ENCODE results near the gene GYPB.
"Not testable (repeated sequence)": the region's sequence is repeated elsewhere in the genome, so short reads cannot be mapped to it uniquely, and the experiment has no call there.

GYPB gene

DNA sequence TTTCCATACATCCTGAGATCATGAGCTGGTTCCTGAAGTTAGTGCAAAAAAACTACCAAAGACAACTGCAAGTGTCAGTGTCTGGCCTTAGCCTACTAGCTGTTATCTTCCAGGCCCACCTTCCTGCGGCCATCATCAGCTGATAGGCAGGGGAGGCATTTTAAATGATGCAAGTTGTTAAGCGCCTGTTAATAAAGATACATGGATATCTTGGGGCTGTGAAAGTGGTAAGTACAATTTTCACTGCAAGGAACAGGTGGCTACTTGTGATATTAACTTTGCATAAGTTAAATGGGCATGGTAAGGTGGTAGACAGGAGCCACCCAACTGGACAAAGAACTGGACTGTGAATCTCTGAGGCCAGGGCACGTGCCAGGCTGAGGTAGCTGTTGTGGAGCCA, at the start of gene GYPB:
GYPB (minus strand) TSS at position 104 of the 400 bp plus-strand sequence; CDS start at position 11, 93 bp downstream.
- not testable (repeated sequence) for DNase-seq

DNA sequence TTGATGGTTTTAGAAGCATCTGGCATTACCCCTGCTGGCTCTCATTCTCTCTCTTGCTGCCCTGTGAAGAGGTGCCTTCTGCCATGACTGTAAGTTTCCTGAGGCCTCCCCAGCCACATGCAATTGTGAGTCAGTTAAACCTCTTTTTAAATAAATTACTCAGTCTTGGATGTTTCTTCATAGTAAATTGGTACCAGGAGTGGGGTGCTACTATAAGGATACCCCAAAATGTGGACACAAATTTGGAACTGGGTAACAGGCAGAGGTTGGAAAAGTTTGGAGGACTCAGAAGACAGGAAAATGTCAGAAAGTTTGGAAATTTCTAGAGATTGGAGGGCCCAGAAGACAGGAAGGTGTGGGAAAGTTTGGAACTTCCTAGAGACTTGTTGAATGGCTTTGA, 42.4 kb upstream of the GYPB start:
- DNase-seq, result not testable (repeated sequence)

- not testable (repeated sequence) for DNase-seq
Observed at GRCh38 chr4:144060234-144060859, 41.2 kb upstream of the GYPB start.

- DNase-seq, result no peak
Observed at GRCh38 chr4:144056800-144057199, 37.6 kb upstream of the GYPB start.

- DNase-seq, result not testable (repeated sequence)
Observed at GRCh38 chr4:144055336-144055735, 36.2 kb upstream of the GYPB start.

DNA sequence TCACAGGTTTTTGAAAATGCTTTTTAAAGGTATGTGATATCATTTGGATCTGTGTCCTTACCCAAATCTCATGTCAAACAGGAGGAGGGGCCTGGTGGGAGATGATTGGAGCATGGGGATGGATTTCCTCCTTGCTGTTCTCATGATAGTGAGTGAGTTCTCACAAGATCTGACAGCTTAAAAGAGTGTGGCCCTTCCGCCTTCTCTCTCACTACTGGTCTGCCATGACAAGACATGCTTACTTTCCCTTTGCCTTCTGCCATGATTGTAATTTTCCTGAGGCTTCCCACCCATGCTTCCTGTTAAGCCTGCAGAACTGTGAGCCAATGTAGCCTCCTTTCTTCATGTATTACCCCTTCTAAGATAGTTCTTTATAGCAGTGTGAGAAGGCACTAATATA, 32.3 kb upstream of the GYPB start:
- DNase-seq, result not testable (repeated sequence)

DNA sequence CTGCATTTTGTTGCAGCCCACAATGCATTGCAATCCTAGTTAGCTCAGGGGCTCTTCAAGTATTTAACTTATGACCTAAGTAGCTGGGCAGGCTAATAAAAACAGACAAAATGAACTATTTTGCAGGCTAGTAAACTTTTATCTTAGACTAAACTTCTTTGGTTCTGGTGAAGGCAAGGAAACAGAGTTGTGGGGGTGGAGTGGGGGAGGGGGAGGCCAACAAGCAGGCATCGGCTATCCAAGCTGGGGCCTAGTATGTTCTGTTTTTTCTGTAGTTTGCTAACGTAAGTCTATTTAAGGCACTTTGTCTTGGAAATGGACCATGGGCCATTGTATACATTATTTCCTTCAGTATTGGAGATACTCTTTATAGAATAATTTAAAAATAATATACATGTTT, 31.5 kb upstream of the GYPB start:
- DNase-seq, result not testable (repeated sequence)

- not testable (repeated sequence) for DNase-seq
Observed at GRCh38 chr4:144049495-144050424, 30.6 kb upstream of the GYPB start.

GRCh38 chr4:144044936-144045335, 25.8 kb upstream of the GYPB start:
- DNase-seq, result not testable (repeated sequence)

DNA sequence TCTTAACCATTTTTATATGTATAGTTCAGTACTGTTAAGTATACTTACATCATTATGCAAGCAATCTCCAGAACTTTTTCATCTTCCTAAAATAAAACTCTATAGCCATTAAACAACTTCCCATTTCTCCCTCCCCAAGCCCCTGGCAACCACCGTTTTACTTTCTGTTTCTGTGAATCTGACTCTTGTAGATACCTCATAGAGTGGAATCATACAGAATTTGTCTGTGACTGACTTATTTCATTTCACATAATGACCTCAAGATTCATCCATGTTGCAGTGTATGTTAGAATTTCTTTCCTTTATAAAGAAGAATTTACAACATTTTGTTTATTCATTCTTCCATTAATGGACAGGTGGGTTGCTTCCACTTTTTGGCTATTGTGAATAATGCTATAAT, 13.4 kb upstream of the GYPB start:
- peak; percentile 54 for DNase-seq

DNA sequence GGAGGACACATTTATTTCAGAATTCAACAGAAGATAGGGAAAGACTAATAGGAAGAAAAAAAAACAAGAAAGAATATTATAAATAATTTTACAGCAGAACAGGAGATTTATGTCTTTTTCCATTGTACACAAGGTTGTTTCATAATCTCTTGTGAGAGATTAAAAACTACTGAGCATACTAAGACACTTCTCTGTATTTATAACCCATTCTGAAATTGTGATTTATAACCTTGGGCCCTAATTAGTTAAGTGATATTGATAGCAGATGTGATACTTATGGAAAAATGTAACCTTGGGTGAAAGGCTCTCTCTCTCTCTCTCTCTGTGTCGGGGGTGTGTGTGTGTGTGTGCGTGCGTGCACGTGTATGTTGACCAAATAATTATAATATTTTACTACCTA, 12.7 kb upstream of the GYPB start:
- not testable (repeated sequence) for DNase-seq

- peak; percentile 2 for DNase-seq
Observed at GRCh38 chr4:144031369-144031768, 12.2 kb upstream of the GYPB start.

GRCh38 chr4:144030708-144031107, 11.5 kb upstream of the GYPB start:
- DNase-seq, result not testable (repeated sequence)

GRCh38 chr4:144026682-144027081, 7.5 kb upstream of the GYPB start:
- DNase-seq, result not testable (repeated sequence)

DNA sequence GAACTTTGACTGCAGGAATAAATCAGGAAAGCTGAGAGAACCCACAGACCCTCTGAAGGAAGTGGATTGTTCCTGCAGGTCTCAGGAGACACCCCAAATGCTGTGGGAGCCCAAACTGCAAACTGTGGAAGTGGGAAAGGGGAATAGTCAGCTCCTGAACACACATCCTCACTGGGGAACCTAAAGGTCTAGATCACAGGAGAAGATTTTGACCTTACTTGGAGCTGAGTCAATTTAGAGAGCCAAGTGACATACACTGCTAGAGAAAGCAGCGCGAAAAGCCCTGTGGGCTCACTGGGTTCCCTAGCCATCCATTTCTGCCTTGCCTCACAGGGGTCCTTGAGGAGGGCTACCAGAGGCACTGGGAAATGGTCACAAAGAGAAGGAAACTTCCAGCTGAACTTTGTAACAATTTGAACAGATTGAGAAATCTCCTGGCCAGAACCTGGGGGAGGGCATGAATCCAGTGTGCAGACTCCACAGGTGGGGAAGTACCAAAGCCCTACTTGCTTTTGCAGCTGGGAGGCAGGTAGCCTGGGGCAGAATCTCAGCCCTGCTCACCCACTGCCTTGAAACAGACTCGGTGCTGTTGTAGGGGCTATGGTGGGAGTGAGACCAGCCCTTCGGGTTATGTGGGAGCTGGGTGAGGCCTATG, 5.3 kb upstream of the GYPB start:
- DNase-seq, result not testable (repeated sequence)

DNA sequence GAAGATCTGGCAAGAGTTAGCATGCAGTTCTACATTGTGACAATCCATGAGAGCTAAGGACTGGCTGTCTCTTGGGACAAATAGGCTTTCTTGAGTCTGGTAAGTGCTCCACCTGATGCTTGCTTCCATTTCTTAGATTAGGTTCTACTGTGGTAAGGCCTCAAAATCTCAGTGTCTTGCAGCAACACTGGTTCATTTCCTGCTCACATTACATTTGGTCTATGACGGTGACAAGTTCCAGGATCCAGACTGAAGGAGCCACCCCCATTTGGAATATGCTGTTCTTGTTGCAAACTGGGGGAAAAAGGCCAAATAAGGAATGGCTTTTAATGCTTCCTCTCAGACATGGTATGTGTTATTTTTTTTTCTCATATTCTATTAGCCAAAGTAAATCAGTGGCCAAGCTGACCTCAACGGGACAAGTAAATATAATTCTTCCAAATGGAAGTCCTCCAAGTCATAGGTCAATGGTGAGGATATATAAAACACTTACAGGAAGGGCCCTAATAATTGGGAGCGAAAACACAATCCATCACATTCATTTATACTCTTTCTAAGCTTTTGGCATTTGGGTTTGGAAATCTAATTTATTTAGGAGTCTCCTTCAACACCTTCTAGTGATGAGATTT, 3.7 kb upstream of the GYPB start:
- not testable (repeated sequence) for DNase-seq

DNA sequence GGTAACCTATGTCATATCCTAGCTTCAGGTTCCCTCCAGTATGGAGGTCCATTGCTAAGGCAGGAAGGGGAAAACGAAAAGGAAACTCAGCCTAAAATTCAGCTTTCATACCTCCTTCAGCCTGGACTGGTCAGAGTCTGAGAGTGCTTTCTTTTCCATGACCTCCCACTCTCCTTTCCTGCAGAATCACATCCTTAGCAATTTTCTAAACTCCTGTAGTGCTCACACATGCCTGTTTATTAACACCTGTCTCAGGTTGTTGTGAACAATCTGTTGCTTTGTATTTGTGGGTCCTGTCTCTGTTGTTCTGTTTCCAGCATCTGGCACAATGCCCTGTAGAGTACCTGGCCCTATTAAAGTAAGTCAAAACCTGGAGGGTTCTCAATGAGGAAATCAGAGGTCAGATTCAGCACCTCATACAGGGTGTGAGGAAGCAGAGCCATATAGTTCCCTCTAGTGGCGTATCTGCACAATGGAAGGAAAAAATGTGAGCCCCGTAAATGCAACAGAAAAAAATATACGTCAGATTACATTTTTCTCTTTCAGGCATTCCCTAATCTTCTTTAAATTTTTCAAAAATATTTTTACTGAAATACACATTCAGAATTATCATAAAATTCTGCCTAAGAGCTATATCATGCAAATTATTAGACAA, 2.3 kb upstream of the GYPB start:
- peak; percentile 27 for DNase-seq

GRCh38 chr4:144018223-144019000, 768 bp downstream of the GYPB start:
- DNase-seq, result not testable (repeated sequence)

DNA sequence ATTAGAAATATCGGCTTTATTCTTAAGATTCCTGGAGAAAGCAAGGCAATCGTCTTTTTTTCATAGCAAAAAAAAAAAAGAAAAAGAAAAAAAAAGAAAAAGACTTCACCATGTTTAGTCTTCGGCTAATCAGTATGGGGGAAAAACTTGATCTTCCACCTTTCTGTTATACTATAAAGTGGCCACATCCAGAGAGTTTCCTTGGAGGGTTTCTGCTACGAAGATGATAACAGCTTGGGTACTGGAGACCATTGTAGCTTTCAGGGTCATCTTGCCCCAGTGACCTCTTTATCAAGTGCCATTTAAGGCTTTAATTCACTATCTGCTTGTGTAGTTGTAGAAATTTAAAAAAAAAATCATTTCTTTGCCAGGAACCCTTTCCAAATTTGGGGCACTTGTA, 1.9 kb downstream of the GYPB start:
- not testable (repeated sequence) for DNase-seq

DNA sequence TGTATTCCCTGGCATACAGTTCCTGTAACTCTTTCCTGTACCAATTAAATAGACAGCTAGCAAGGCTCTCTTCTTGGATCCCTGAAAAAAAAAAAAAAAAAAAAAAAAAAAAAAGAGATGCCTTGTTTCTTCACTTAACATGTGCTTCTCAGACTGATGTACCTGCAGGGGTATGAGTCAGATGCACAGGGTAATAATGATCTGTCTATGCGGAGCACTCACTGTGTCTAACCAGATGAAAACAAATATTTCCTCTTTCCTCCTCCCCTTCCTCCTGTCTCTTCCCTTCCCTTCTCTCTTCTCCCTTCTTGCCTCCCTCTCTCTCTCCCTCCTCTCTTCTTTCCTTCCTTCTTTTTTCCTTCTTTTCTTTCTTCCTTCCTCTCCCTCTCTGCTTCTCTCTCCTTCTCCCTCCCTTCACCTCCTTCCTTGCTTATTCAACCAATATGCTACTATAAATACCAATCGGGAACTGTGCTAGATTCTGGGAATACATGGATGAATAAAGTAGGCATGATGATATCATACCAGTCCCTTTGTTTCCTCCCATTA, 3.0 kb downstream of the GYPB start:
- not testable (repeated sequence) for DNase-seq

DNA sequence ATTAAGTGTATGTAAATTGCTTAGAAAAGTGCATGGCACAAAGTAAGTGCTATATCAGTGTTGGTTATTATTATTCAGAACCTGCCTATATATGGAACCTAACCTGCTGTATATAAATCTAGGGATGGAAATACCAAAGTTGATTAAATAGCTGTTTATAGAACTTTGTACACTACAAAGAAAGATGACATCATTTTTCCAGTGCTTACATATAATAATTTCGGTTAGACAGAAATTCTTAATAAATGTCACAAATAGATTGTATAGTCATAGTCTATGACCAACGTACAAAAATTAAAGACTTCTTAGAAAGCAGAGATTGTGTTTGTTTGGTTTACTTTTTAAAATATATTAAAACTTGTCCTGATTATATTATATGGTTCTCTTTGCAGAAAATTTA, 4.4 kb downstream of the GYPB start:
- no peak for DNase-seq
